ENCODE results near the gene PTGR1. TPM values are rescaled to one million over a fixed set of nuclear protein-coding genes. Genes with fewer than 3 reads are reported as not detected.

The PTGR1 gene
- total and polyA plus RNA-seq, 2 donors (not counting 3 experiments of a cell fraction or from before 2014, with no cell fraction given): 70.3 to 79.1 TPM

DNA sequence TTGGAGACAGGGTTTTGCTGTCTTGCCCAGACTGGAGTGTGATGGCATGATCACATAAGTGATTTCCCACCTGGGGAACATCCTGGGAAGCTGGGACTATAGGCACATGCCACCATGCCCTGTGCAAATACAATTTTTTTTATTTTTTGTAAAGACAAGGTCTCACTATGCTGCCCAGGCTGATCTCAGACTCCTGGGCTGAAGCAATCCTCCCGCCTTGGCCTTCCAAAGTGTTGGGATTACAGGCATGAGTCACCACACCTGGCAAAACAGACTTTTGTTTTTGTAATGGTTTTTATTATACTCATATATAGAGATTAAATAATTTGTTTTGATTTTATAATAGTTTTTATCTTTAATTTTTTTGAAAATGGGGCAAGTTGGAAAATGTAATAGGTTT lies 46.4 kb upstream of the PTGR1 start:
- Histone ChIP-seq H3K9me3 (replicated peaks; ENCODE audit: control insufficient read depth, insufficient read depth, low read length) (no peaks in the 10 kb centered on the region), H3K9ac (replicated peaks; ENCODE audit: extremely low read depth, insufficient read depth, low read length) (no peak overlapping the region), H3K4me1 (ENCODE audit: control insufficient read depth, extremely low read depth, insufficient read depth, low read length) (peaks cover 9% of the 10 kb centered on the region), H3K27ac (ENCODE audit: insufficient read depth, low read depth, low read length) (no peak overlapping the region), H4K20me1 (replicated peaks; ENCODE audit: control insufficient read depth, extremely low read depth, insufficient read depth, low read length) (peaks cover 7% of the 10 kb centered on the region), H3K4me2 (ENCODE audit: insufficient read depth, low read length) (peak overlapping the region; percentile 11), H3K79me2 (ENCODE audit: control insufficient read depth, insufficient read depth, low read length) (peaks cover 2% of the 10 kb centered on the region), H3K9me1 (replicated peaks; ENCODE audit: control insufficient read depth, extremely low read depth, insufficient read depth, low read length) (no peaks in the 10 kb centered on the region), H3K36me3 (ENCODE audit: control insufficient read depth in 2 of 2, extremely low read depth in 1 of 2, insufficient read depth in 2 of 2, low read length in 2 of 2) (peaks cover 4 to 8% of the 10 kb centered on the region in 2 experiments), H3K4me3 (replicated peaks in 1 of 3; ENCODE audit: insufficient read depth in 1 of 3, low read depth in 1 of 3, low read length in 3 of 3) (no peak overlapping the region), H2AFZ (ENCODE audit: low read depth, low read length) (no peak overlapping the region), H3K27me3 (ENCODE audit: control insufficient read depth in 2 of 2, insufficient read depth in 2 of 2, low read length in 2 of 2) (no peaks in the 10 kb centered on the region)
- ChIA-PET POLR2A (interaction anchor here (1.3 kb wide), 1 partner anchor 15 kb away, joined by 5 read pairs; the partner anchor contains the start of gene DNAJC25), CTCF (interaction anchor here (1.7 kb wide), 1 partner anchor 47 kb away, joined by 7 read pairs; no protein-coding TSS in a partner anchor)
- no peak for TF ChIP-seq POLR2AphosphoS5 (IDR thresholded peaks at IDR 0.05; ENCODE audit: insufficient read depth, low read depth, low read length)
- TF ChIP-seq JUN (IDR thresholded peaks at IDR 0.05; ENCODE audit: borderline replicate concordance, insufficient read depth, insufficient read length, low read depth): peak; percentile 19
- FAIRE-seq (no peak), DNase-seq (ENCODE audit: low read depth, low spot score) (peak; percentile 69)
- dilution Hi-C loops (cut with MboI; ENCODE audit: extremely low pct_ligation_motif_present, low sequenced_read_pairs): no loop called here
- intact Hi-C loops (cut with micrococcal nuclease): no loop called here
- BruUV-seq (replicated peaks): no TSS peak

DNA sequence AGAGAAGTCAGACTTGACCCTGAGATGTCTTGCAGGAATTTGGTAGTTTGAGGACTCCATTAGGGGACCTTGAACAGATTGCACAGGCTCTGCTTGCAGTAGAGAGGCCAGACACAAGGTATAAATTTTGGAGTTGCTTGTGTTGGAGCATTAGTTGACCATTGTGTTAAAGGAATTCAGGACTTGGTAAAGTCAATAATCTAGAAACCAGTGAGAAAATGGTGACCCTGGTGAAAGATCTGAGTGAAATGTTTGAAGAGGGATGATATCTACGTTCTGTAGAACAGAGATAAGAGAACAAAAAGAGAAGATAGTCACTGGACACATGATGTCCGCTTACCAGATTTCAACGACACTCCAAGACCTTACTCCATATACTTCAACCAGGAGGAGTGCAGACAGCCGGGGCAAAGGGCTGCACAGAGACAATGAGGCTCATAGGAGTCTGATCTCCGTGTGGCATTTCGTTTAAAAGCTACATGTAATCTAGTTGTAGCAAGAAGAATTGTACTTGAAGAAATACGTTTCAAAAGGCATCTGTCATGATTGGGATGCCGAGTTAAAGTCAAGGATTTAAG lies 44.8 kb upstream of the PTGR1 start:
- H3K79me2 ChIP-seq (ENCODE audit: control insufficient read depth, insufficient read depth, low read length): peaks cover 4% of the 10 kb centered on the region
- H3K9me3 ChIP-seq (replicated peaks; ENCODE audit: control insufficient read depth, insufficient read depth, low read length): no peaks in the 10 kb centered on the region
- H3K27me3 ChIP-seq (ENCODE audit: control insufficient read depth in 2 of 2, insufficient read depth in 2 of 2, low read length in 2 of 2): no peaks in the 10 kb centered on the region
- CTCF ChIA-PET: no interaction called here
- POLR2A ChIA-PET: interaction anchor here (0.7 to 1.3 kb wide), 2 partner anchors 13 to 80 kb away, joined by 3 to 5 read pairs; partner anchors contain the start of gene DNAJC25
- no peak overlapping the region for H3K9ac ChIP-seq (replicated peaks; ENCODE audit: extremely low read depth, insufficient read depth, low read length)
- H3K27ac ChIP-seq (ENCODE audit: insufficient read depth, low read depth, low read length): no peak overlapping the region
- H3K36me3 ChIP-seq (ENCODE audit: control insufficient read depth in 2 of 2, extremely low read depth in 1 of 2, insufficient read depth in 2 of 2, low read length in 2 of 2): peaks cover 1 to 3% of the 10 kb centered on the region in 2 experiments
- H3K4me3 ChIP-seq (replicated peaks in 1 of 3; ENCODE audit: insufficient read depth in 1 of 3, low read depth in 1 of 3, low read length in 3 of 3): no peak overlapping the region
- intact Hi-C loops (cut with micrococcal nuclease) (no loop called here), dilution Hi-C loops (cut with MboI; ENCODE audit: extremely low pct_ligation_motif_present, low sequenced_read_pairs) (no loop called here)
- FAIRE-seq: no peak
- H4K20me1 ChIP-seq (replicated peaks; ENCODE audit: control insufficient read depth, extremely low read depth, insufficient read depth, low read length): peaks cover 7% of the 10 kb centered on the region
- peaks cover 9% of the 10 kb centered on the region for H3K4me1 ChIP-seq (ENCODE audit: control insufficient read depth, extremely low read depth, insufficient read depth, low read length)
- TF ChIP-seq, protein P1, sequence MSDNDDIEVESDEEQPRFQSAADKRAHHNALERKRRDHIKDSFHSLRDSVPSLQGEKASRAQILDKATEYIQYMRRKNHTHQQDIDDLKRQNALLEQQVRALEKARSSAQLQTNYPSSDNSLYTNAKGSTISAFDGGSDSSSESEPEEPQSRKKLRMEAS (IDR thresholded peaks at IDR 0.05; ENCODE audit: insufficient read depth, insufficient read length): no peak
- no peak for TF ChIP-seq JUN (IDR thresholded peaks at IDR 0.05; ENCODE audit: borderline replicate concordance, insufficient read depth, insufficient read length, low read depth)
- TF ChIP-seq, protein P2, sequence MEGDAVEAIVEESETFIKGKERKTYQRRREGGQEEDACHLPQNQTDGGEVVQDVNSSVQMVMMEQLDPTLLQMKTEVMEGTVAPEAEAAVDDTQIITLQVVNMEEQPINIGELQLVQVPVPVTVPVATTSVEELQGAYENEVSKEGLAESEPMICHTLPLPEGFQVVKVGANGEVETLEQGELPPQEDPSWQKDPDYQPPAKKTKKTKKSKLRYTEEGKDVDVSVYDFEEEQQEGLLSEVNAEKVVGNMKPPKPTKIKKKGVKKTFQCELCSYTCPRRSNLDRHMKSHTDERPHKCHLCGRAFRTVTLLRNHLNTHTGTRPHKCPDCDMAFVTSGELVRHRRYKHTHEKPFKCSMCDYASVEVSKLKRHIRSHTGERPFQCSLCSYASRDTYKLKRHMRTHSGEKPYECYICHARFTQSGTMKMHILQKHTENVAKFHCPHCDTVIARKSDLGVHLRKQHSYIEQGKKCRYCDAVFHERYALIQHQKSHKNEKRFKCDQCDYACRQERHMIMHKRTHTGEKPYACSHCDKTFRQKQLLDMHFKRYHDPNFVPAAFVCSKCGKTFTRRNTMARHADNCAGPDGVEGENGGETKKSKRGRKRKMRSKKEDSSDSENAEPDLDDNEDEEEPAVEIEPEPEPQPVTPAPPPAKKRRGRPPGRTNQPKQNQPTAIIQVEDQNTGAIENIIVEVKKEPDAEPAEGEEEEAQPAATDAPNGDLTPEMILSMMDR (IDR thresholded peaks at IDR 0.05; ENCODE audit: extremely low read depth in 1 of 2, insufficient read depth in 1 of 2, low read depth in 1 of 2, low read length in 2 of 2): no peak
- TF ChIP-seq GATA2 (IDR thresholded peaks at IDR 0.05; ENCODE audit: insufficient read depth, insufficient read length, low read depth, low read length): no peak
- TF ChIP-seq EZH2 (IDR thresholded peaks at IDR 0.05; ENCODE audit: borderline replicate concordance, low read depth, low read length, severe bottlenecking): no peak
- TF ChIP-seq FOS (IDR thresholded peaks at IDR 0.05; ENCODE audit: borderline replicate concordance, insufficient read depth, low read length): no peak
- TF ChIP-seq MYC (IDR thresholded peaks at IDR 0.05; ENCODE audit: low read depth, low read length): no peak
- TF ChIP-seq POLR2AphosphoS5 (IDR thresholded peaks at IDR 0.05; ENCODE audit: insufficient read depth, low read depth, low read length): no peak
- TF ChIP-seq POLR2A (IDR thresholded peaks at IDR 0.05; ENCODE audit: low read depth, low read length): no peak
- H3K4me2 ChIP-seq (ENCODE audit: insufficient read depth, low read length): no peak overlapping the region
- BruUV-seq (replicated peaks): no TSS peak
- H2AFZ ChIP-seq (ENCODE audit: low read depth, low read length): no peak overlapping the region
- no peak for DNase-seq (ENCODE audit: low read depth, low spot score)
- no peaks in the 10 kb centered on the region for H3K9me1 ChIP-seq (replicated peaks; ENCODE audit: control insufficient read depth, extremely low read depth, insufficient read depth, low read length)

Measured in endothelial cell of umbilical vein (primary cell).